ENCODE measurements around the gene RNF31. TPM values are rescaled to one million over a fixed set of nuclear protein-coding genes. Genes with fewer than 3 reads are reported as not detected.

RNF31 gene
- total and polyA plus RNA-seq, 2 of the 13 experiments (the other 11 are each of a cell fraction or from before 2014, with no cell fraction given) = 48.2 to 86.8 TPM

DNA sequence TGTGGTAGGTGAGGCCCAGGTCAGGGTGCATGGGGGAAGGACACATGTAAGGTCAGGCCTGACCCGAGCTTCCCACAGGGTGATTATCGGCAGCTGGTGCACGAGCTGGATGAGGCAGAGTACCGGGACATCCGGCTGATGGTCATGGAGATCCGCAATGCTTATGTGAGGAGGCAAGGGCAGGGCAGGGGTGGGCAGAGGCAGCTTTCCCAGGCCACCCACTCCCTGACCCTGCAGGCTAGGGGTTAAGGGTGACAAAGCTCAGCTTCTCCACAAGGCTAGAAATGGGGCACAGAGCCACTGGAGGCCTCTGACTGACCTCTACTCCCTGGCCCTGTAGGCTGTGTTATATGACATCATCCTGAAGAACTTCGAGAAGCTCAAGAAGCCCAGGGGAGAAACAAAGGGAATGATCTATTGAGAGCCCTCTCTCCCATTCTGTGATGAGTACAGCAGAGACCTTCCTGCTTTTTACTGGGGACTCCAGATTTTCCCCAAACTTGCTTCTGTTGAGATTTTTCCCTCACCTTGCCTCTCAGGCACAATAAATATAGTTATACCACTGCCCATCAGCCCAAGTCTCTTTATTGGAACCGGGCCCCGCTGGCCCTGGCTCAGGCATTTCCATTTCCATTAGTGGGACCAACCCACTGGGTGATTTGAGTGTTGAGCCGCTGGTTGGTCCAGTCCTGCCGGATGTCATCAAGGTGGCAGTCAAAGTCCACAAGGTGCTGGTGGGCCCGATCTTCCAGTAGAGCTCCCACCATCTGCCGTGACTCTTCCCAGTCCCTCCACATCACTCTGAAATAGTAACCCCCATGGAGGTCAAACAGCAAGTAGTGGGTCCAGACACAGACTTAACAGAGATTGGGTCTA is 8.7 kb upstream of the RNF31 start (continued):
- TF ChIP-seq KAT2B (IDR thresholded peaks at IDR 0.05; ENCODE audit: borderline replicate concordance, low read depth, low read length) (no peak), ZNF350 (CRISPR knock-in tag; IDR thresholded peaks at IDR 0.05; ENCODE audit: borderline replicate concordance, low read depth) (no peak; the same call in 1 of the 2 replicates), PTBP1 (IDR thresholded peaks at IDR 0.05; ENCODE audit: low read depth, low read length, poor library complexity, severe bottlenecking) (peak; percentile 33), ZNF709 (CRISPR knock-in tag; IDR thresholded peaks at IDR 0.05) (no peak), ZNF33B (CRISPR knock-in tag; IDR thresholded peaks at IDR 0.05) (0 out of 2 replicates have a peak, but pooled peaks have one; percentile 35), ZKSCAN5 (CRISPR knock-in tag; IDR thresholded peaks at IDR 0.05) (no peak; the same call in 1 of the 2 replicates), ZNF777 (CRISPR knock-in tag; IDR thresholded peaks at IDR 0.05) (no peak), FOXC1 (CRISPR knock-in tag; IDR thresholded peaks at IDR 0.05; ENCODE audit: borderline replicate concordance) (no peak), MXI1 (IDR thresholded peaks at IDR 0.05; ENCODE audit: borderline replicate concordance, low read depth, low read length) (no peak), DMAP1 (CRISPR knock-in tag; IDR thresholded peaks at IDR 0.05) (no peak), MIXL1 (CRISPR knock-in tag; IDR thresholded peaks at IDR 0.05) (no peak), ZNF605 (CRISPR knock-in tag; IDR thresholded peaks at IDR 0.05) (no peak), ZNF577 (CRISPR knock-in tag; IDR thresholded peaks at IDR 0.05; ENCODE audit: borderline replicate concordance, low read depth) (no peak), MBD4 (IDR thresholded peaks at IDR 0.05; ENCODE audit: borderline replicate concordance, low read length) (no peak)
- TF ChIP-seq, protein P1, sequence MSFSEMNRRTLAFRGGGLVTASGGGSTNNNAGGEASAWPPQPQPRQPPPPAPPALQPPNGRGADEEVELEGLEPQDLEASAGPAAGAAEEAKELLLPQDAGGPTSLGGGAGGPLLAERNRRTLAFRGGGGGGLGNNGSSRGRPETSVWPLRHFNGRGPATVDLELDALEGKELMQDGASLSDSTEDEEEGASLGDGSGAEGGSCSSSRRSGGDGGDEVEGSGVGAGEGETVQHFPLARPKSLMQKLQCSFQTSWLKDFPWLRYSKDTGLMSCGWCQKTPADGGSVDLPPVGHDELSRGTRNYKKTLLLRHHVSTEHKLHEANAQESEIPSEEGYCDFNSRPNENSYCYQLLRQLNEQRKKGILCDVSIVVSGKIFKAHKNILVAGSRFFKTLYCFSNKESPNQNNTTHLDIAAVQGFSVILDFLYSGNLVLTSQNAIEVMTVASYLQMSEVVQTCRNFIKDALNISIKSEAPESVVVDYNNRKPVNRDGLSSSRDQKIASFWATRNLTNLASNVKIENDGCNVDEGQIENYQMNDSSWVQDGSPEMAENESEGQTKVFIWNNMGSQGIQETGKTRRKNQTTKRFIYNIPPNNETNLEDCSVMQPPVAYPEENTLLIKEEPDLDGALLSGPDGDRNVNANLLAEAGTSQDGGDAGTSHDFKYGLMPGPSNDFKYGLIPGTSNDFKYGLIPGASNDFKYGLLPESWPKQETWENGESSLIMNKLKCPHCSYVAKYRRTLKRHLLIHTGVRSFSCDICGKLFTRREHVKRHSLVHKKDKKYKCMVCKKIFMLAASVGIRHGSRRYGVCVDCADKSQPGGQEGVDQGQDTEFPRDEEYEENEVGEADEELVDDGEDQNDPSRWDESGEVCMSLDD (CRISPR knock-in tag; IDR thresholded peaks at IDR 0.05; ENCODE audit: borderline replicate concordance) = no peak
- TF ChIP-seq, protein P2, sequence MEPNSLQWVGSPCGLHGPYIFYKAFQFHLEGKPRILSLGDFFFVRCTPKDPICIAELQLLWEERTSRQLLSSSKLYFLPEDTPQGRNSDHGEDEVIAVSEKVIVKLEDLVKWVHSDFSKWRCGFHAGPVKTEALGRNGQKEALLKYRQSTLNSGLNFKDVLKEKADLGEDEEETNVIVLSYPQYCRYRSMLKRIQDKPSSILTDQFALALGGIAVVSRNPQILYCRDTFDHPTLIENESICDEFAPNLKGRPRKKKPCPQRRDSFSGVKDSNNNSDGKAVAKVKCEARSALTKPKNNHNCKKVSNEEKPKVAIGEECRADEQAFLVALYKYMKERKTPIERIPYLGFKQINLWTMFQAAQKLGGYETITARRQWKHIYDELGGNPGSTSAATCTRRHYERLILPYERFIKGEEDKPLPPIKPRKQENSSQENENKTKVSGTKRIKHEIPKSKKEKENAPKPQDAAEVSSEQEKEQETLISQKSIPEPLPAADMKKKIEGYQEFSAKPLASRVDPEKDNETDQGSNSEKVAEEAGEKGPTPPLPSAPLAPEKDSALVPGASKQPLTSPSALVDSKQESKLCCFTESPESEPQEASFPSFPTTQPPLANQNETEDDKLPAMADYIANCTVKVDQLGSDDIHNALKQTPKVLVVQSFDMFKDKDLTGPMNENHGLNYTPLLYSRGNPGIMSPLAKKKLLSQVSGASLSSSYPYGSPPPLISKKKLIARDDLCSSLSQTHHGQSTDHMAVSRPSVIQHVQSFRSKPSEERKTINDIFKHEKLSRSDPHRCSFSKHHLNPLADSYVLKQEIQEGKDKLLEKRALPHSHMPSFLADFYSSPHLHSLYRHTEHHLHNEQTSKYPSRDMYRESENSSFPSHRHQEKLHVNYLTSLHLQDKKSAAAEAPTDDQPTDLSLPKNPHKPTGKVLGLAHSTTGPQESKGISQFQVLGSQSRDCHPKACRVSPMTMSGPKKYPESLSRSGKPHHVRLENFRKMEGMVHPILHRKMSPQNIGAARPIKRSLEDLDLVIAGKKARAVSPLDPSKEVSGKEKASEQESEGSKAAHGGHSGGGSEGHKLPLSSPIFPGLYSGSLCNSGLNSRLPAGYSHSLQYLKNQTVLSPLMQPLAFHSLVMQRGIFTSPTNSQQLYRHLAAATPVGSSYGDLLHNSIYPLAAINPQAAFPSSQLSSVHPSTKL (CRISPR knock-in tag; IDR thresholded peaks at IDR 0.05) = no peak
- TF ChIP-seq, protein P3, sequence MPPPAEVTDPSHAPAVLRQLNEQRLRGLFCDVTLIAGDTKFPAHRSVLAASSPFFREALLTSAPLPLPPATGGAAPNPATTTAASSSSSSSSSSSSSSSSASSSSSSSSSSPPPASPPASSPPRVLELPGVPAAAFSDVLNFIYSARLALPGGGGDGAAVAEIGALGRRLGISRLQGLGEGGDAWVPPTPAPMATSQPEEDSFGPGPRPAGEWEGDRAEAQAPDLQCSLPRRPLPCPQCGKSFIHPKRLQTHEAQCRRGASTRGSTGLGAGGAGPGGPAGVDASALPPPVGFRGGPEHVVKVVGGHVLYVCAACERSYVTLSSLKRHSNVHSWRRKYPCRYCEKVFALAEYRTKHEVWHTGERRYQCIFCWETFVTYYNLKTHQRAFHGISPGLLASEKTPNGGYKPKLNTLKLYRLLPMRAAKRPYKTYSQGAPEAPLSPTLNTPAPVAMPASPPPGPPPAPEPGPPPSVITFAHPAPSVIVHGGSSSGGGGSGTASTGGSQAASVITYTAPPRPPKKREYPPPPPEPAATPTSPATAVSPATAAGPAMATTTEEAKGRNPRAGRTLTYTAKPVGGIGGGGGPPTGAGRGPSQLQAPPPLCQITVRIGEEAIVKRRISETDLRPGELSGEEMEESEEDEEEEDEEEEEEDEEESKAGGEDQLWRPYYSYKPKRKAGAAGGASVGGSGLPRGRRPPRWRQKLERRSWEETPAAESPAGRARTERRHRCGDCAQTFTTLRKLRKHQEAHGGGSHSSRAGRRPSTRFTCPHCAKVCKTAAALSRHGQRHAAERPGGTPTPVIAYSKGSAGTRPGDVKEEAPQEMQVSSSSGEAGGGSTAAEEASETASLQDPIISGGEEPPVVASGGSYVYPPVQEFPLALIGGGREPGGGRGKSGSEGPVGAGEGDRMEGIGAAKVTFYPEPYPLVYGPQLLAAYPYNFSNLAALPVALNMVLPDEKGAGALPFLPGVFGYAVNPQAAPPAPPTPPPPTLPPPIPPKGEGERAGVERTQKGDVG (CRISPR knock-in tag; IDR thresholded peaks at IDR 0.05; ENCODE audit: borderline replicate concordance) = no peak

All from HepG2 (cell line).